Measurements from ENCODE around the gene AHCTF1.
"Not testable (repeated sequence)": the region's sequence is repeated elsewhere in the genome, so short reads cannot be mapped to it uniquely, and the experiment has no call there.

The AHCTF1 gene

GRCh38 chr1:246921481-246921880 lies 10.3 kb downstream of the AHCTF1 start:
- FAIRE-seq: no peak

GRCh38 chr1:246919902-246920301 lies 11.8 kb downstream of the AHCTF1 start:
- FAIRE-seq: peak; percentile 17

DNA sequence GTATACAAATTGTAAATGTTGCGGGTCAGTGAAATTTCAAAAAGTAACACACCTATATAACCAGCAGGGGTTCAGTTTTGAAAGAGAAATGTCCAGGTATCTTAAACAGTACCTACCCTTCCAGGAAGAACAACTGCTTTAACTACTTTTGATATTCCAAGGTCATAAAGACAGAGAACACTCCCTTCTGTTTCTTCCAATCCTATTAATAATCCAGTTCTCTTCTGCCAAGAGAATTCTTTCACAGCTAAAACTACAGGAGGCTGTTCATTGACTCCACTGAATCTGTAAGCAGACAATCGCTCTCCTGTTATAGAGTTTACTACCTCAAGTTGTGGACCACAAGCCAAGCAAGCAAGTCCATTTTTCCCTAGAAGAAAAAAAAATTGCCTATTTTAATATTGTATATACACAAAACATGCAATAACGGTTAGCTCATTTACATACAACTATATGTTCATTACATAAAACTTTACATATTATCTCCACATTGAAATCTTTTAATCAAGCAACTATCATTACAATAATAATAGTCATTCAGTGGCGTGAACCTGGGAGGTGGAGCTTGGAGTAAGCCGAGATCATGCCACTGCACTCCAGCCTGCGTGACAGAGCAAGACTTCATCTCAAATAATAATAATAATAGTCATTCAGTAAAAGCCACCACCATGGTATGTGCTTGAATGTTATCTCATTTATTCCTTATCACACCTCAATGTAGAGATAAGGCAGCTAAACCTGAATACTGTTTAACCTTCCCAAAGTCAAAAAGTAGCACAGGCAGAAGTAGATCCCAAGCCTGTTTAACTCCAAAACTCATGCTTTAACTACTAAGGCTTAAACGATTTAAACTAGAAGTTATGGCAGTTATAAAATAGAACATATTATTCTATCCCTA lies 15.5 kb downstream of the AHCTF1 start:
- not testable (repeated sequence) for FAIRE-seq

- peak; percentile 98 for FAIRE-seq
Measured at GRCh38 chr1:246907472-246907871, 24.3 kb downstream of the AHCTF1 start.

DNA sequence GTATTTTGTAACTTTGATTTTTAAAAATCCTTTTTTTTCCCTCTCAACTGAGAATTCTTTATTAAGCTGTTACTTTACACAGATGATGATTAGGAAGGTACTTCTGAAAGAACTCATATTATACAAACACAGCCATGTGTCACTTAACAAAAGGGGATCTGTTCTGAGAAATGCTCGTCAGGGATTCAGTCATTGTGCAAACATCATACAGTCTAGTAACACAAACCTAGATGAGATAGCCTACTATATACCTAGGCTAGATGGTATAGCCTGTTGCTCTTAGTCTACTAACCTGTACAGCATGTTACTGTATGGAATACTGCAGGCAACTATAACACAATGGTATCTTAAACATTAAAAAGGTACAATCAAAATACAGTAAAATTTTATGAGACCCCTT lies 24.9 kb downstream of the AHCTF1 start:
- FAIRE-seq: no peak

- no peak for FAIRE-seq
Measured at GRCh38 chr1:246901874-246902273, 29.9 kb downstream of the AHCTF1 start.

- FAIRE-seq: no peak
Measured at GRCh38 chr1:246897302-246897701, 34.4 kb downstream of the AHCTF1 start.

DNA sequence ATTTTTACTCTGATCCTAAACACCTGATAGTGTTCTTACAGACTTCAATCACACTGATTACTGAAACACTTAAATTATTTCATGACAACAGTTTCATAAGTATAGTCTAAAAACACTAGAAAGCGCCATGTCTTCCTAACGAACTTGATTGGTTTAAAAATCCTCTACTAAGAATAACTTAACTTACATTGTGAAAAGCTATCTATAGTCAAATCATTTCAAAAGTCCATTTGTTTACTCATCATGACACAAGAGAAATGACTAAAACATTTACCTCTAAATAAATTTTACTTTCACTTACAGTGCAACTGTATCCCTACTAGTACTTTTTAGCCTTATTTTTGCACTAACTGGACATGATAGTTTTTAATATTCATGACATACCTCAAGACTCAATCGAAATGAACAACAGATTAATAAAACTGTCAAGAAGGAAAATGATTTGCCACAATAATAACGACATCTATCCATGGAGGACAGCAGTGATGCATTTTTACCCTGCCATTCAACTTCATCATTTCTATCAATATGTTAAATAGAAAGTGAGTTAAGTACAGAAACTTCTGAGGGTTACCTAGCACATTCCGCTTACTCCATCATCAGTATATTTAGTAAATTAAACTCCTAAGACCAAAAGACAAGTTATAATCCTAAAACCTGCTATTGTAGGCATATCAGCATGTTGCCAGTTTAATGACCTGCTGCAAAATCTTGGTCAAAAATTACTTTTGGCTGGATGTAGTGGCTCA lies 38.4 kb downstream of the AHCTF1 start:
- FAIRE-seq: peak; percentile 36

DNA sequence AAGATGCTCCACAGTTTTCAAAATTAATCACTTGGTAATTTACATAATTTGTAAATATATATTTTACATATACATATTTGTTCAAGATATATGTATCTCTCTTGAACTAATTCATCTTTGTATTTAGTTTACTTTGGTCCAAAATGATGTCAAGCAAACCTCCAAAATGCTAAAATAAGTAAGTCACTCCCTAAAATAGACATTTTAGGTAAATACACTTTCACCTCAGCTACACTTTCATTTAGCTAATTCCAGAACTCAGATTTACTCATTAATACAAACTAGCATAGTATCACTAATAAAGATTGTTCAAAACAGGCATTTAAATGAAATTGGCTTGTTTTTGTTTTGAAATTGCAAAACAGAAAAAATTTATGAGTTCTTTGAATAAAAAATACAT lies 40.6 kb downstream of the AHCTF1 start:
- FAIRE-seq: peak; percentile 49

GRCh38 chr1:246888522-246888921 lies 43.2 kb downstream of the AHCTF1 start:
- FAIRE-seq: no peak

DNA sequence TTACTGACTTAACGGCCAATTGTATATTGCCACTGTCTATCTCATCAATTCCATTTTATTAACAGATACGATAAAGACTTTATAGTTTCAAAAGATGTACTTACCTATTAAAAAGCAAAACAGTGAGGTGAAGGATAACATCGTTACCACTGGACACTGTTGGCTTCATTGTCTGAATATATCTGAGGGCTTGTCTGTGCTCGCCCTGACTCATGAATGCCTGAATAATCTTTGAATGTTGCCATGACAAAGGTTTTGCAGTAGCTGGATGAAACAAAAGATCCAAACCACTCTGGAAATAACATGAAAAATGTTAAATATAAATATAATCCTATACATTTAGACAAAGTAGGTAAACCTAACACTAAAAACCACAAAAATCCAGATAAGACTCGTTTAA lies 46.4 kb downstream of the AHCTF1 start:
- FAIRE-seq: not testable (repeated sequence)

DNA sequence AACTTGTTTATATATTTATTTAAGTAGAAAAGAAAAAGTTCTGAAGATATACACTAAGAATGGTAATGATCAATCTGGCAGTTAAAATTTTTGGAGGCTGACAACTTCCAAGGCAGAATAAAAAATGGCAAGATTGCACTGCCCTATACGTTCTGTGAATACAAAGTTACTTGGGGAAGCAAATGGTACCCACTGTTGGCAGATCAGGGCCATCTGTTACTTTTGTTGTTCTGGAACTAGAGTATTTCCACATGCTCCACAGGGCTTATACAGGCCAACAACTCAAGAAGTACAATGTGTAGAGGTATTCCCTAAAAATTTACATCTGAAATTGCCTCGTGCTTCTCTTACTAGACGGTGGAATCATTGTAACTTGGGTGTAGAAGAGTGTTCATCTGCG lies 53.2 kb downstream of the AHCTF1 start:
- no peak for FAIRE-seq

GRCh38 chr1:246876431-246876830 lies 55.3 kb downstream of the AHCTF1 start:
- FAIRE-seq: no peak

DNA sequence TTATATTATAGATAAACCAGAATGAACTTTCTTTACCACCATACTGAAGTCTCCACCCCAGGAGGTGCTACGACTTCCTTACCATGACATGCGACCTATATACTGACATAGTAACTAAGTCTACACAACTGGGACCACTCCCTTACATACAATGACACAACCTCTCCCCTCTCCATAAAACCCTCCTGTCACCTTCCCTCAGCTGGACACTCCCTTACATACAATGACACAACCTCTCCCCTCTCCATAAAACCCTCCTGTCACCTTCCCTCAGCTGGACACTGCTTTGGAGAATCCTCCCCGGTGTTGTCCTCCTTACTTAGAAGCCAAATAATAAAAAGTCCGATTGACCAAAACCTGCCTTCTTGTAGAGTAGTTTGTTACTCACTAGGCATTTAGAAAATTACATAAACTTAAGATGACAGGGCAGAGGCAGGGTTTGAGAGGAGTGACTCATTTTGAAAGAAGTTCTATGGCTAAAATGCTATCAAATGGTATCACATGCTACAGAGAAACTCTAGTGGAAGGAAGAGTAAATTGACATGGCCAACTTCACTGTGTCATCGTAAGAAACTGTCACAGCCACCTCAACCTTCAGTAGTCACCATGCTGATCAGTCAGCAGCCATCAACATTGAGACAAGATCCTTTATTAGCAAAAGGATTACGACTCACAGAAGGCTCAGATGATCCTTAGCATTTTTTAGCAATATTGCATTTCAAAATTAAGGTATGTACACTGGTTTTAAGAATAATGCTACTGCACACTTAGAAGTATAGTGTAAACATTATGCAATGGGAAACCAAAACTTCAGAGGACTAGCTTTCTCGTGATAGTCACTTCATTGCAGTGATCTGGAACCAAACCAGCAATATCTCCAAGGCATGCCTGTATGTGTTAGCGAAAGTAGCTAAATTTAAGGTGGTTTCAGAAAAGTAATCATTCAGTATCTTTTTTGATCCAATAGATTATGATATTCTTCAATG lies 56.4 kb downstream of the AHCTF1 start:
- no peak for FAIRE-seq

DNA sequence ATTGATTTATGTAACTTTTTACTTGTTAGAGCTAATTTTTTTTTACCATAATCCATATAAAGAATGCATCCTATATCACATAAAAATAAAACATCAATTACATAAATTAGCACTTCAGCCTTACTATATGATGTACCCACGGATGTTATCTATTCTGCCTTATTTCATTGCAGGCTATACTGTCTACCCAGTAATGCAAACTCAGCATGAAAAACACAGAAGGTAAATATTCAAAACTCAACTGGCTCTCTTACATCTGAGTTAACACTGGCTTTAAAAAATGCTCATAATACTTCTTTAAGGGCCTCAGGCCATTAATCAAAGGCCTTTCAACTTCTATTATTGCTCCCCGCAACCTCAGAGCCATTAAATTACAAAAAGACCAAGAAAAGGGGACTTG lies 65.8 kb downstream of the AHCTF1 start:
- no peak for FAIRE-seq

DNA sequence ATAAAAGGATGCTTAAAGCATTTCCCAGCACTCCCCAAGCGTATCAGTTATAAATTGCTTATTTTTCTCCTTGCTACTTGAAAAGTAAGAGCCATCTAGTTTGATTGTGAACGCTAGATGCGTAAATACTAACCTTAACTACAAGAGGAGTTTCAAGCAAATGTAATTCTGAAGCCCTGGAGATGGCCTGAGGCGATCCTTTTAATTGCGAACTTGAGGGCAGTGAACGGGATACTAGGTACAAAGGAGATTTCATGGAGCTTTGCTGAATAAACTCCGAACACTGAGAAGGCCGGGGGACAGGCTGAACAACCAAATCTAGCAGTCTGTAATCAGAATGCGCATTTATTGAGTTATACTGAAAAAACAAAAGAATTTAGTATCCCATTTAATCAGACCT lies 68.0 kb downstream of the AHCTF1 start:
- FAIRE-seq: not testable (repeated sequence)

GRCh38 chr1:246860401-246860800 lies 71.3 kb downstream of the AHCTF1 start:
- FAIRE-seq: no peak

DNA sequence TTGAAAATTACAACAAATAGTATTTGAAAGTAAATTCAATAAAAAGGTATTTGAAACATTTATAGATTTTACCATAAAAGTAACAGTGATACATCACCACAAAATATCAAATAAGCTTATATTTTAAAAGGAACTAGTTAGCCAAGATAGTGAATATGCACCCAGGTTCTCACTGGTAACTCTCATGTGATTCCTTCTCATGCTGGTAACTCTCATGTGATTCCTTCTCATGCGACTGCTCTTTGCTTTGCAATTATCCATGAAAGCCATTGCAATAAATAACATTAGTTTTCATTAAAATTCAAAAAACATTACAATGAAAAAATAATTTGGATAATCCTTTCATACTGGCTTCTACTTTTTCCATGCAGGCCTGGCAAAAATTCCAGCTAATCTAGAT lies 75.4 kb downstream of the AHCTF1 start:
- peak; percentile 46 for FAIRE-seq

GRCh38 chr1:246850640-246851039 lies 81.1 kb downstream of the AHCTF1 start:
- FAIRE-seq: not testable (repeated sequence)

- no peak for FAIRE-seq
Measured at GRCh38 chr1:246843876-246844275, 87.9 kb downstream of the AHCTF1 start.

GRCh38 chr1:246840761-246841160 lies 91.0 kb downstream of the AHCTF1 start:
- FAIRE-seq: not testable (repeated sequence)

DNA sequence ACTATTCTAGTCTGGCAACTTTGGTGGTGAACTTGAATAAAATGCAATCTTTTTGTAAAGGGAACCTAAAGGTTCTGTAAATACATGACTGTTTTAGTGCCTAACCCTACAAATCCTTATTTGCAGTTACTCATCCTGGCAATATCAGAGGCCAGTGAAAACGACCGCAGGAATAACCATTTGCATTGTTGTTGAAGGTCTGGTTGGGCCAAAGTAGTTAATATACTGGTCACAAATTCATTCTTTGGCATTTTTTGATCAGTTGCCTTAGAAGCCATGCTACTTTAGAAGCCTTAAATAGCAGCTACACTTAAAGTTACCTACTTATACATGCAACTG lies 93.7 kb downstream of the AHCTF1 start:
- FAIRE-seq: no peak

Data from TTC549 (cell line).